ENCODE results near the gene TPSB2.
"Not testable (repeated sequence)": the region's sequence is repeated elsewhere in the genome, so short reads cannot be mapped to it uniquely, and the experiment has no call there.

Gene TPSB2

DNA sequence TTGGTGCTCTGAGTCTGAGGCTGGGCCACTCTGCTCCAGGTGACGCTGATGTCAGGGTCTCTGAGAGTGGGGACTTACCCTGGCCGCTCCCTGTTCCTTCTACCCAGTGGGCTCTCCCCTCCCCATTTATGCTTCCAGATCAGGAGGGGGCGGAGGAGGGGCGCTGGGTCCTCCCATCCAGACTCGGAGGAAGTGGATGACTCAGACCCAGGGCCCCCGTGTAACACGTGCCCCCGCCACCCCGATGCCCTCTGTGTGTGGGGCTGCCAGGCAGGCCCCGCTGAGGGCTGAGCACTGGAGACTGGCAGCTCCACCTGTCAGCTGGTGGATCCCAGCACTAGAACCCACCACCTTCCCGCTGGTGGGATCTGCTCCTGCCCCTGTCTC is at the start of gene TPSB2:
TPSB2 (minus strand) TSS at position 101 of the 387 bp plus-strand sequence. CDS start 233 bp downstream, outside the sequence.
- not testable (repeated sequence) for DNase-seq (ENCODE audit: low read depth)

- no peak for DNase-seq (ENCODE audit: low read depth)
Measured at GRCh38 chr16:1279081-1279944, 49.3 kb upstream of the TPSB2 start.

- DNase-seq (ENCODE audit: low read depth), result no peak
Measured at GRCh38 chr16:1278477-1278876, 48.5 kb upstream of the TPSB2 start.

DNA sequence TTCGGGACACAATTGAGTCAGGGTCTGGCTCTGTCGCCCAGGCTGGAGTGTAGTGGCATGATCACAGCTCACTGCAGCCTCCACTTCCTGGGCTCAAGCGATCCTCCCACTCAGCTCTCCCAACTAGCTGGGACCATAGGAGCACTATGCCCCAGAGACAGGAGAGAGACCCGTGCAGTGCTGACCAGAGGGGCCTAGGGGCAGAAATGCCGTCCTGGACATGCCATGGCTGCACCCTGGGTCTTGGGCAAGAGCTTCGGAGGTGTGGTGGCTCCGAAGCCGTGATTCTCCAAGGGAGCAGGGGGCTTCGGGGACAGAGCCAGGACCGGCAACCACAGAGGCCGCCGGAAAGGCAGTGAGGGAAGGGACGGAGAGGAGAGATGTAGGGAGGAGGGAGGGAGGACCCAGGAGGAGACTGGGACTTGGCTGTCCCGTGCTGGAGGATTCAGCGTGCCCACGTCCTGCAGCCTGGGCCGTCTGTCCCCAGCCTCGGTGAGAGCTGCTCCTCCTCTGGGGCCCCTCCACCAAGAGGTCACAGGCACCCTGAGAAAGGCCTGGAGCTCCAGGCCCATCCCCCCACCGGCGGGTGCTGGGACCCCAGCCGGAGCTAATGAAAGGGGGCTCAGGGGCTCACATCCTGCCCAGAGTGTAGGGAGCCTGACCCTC is 47.8 kb upstream of the TPSB2 start:
- DNase-seq (ENCODE audit: low read depth), result no peak

GRCh38 chr16:1277151-1277598 is 47.2 kb upstream of the TPSB2 start:
- no peak for DNase-seq (ENCODE audit: low read depth)

DNA sequence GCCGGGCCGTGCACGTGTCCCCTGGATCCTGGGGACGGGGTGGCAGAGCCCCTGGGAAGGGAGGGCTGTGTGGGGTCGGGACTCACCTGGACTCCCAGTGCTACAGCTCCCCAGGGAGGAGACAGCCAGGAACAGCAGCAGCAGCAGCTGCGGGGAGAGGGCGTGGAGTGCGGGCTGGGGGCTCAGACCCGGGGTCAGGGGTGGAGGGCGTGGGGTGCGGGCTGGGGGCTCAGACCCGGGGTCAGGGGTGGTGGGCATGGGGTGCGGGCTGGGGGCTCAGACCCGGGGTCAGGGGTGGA is 46.5 kb upstream of the TPSB2 start:
- DNase-seq (ENCODE audit: low read depth), result no peak

DNA sequence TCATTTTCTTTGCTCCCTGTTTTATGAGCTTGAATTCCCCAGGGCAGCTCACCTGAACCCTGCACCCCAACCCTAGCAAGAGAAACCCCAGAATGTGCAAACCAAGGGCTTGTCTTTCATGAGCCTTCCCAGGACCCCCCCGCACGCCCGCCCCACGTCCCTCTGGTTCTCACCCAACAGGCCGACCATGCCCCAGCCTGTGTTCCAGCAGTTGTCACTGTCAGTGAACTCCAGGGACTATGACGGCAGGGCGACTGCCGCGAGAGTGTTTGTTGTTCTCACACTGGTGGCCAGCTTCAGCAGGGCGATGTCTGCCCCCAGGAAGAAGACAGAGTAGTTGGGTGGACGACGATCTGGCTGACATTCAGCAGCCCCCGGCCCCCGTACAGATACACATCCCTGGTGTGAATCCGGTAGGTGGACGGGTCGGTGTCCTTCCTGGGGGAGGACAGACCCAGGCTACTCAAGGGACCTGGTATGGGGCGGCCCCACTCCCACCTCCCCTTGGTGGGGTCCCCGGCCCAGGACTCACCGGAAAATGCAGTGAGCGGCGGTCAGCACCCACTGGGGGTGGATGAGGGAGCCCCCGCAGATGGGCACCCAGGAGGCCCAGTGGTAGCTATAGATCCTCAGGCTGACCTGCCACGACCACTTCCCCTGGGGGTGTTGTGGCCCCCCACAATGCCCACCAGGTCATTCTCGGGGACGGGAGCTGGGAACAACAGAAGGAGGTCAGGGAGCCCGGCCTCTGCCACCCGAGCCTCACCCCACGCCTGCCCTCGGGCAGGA is 46.0 kb upstream of the TPSB2 start:
- no peak for DNase-seq (ENCODE audit: low read depth)

- DNase-seq (ENCODE audit: low read depth), result no peak
Measured at GRCh38 chr16:1274767-1275166, 44.8 kb upstream of the TPSB2 start.

DNA sequence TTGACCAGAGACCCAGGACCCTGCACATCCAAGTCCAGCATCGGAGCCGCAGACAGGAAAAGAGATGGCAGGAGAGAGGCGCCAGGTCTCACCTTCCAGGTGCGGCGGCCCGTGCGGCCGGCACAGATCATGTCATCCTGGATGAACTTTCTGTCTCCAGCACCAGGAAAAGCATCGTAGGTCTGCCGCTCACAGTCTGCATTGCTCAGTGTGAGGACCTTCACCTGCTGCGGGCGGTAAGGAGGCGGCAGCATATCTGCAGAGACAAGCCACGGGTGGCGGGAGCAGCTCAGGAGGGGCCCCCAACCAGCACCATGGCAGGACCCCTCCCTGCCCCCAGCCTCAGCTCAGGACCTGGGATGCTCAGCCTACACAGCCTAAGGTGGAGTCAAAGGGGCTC is 43.8 kb upstream of the TPSB2 start:
- DNase-seq (ENCODE audit: low read depth), result no peak

GRCh38 chr16:1272453-1273198 is 42.6 kb upstream of the TPSB2 start:
- DNase-seq (ENCODE audit: low read depth), result no peak

DNA sequence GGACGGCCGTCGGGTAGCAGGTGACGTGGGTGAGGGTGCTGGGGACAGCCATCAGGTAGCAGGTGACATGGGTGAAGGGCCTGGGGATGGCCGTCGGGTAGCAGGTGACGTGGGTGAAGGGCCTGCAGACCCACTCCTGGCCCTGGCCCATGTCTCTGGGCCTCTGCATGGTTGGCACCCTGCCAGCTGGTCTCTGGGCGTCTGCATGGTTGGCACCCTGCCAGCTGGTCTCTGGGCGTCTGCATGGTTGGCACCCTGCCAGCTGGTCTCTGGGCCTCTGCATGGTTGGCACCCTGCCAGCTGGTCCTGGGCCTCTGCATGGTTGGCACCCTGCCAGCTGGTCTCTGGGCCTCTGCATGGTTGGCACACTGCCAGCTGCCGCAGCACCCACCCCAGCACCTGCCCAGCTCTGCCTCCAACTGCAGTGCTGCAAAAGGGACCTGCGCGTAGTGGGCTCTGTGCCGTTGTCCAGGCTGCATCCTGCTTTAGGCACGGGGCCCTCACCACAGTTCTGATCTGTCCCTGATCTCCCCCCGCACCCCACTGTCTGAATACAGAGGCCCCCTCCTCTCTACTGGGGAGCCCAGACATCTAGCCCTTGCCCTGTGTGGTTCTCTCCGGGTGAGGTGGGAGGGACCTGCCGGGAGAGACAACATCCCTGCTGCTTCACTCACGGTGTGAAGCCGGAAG is 41.9 kb upstream of the TPSB2 start:
- DNase-seq (ENCODE audit: low read depth), result peak; percentile 25

DNA sequence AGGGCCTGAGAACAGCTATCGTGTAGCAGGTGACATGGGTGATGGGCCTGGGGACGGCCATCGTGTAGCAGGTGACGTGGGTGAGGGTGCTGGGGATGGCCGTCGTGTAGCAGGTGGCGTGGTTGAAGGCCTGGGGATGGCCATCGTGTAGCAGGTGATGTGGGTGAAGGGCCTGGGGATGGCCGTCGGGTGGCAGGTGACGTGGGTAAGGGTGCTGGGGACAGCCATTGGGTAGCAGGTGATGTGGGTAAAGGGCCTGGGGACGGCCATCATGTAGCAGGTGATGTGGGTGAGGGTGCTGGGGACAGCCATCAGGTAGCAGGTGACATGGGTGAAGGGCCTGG is 41.4 kb upstream of the TPSB2 start:
- no peak for DNase-seq (ENCODE audit: low read depth)

DNA sequence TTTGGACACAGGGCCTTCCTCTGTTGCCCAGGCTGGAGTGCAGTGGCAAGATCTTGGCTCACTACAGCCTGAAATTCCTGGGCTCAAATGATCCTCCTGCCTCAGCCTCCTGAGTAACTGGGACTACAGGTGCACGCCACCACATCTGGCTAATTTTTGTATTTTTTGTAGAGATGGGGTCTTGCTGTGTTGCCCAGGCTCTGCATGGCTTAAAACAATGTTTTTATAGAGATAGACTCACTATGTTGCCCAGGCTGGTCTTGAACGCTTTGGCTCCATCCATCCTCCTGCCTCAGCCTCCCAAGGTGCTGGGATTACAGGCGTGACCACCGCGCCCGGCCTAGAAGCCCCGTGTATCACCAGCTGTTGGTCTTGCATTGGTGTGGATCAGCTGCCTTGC is 39.4 kb upstream of the TPSB2 start:
- DNase-seq (ENCODE audit: low read depth), result not testable (repeated sequence)

DNA sequence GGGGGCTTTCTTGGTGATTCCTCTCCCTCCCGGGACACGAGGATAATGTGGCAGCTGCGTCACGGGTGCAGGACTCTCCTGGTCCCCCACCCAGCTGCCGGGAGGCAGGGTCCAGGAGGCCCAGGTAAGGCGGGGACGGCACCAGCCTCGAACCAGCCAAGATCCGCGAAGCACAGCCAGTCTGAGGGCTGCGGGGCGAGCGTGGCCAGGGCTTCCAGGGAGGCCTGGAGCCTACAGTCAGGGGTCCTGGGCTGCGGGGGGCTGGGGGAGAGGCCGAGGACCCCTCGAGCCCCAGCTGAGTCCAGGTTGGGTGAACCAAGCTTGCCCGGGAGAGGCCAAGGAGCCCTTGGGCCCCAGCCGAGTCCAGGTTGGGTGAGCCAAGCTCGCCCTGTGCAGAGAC is 35.8 kb upstream of the TPSB2 start:
- no peak for DNase-seq (ENCODE audit: low read depth)

- no peak for DNase-seq (ENCODE audit: low read depth)
Measured at GRCh38 chr16:1265090-1265630, 35.2 kb upstream of the TPSB2 start.

DNA sequence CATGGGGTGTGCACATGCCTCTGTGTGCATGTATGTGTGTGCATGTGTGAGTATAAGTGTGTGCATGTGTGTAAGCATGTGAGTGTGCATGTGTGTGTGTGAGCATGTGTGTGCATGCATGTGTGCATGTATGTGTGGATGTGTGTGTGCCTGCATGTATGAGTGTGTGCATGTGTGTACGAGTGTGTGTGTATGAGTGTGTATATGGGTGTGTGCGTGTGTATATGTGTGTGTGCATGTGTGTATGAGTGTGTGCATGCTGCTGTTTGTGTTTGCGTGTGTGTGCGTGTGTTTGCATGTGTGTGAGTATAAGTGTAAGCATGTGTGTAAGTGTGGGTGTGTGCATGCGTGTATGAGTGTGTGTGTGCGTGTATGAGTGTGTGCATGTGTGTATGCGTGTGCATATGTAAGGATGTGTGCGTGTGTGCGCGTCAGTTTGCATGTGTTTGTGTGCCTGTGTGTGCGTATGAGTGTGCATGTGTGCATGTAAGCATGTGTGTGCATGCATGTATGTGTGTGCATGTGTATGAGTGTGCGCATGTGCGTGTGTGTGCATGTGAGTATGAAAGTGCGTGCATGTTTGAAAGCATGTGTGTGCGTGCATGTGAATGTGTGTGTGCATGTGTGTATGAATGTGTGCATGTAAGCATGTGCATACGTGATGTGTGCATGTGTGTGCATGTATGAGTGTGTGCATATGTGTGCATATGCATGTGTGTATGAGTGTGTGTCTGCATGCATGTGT is 34.5 kb upstream of the TPSB2 start:
- DNase-seq (ENCODE audit: low read depth), result no peak

GRCh38 chr16:1263591-1264344 is 33.8 kb upstream of the TPSB2 start:
- no peak for DNase-seq (ENCODE audit: low read depth)

DNA sequence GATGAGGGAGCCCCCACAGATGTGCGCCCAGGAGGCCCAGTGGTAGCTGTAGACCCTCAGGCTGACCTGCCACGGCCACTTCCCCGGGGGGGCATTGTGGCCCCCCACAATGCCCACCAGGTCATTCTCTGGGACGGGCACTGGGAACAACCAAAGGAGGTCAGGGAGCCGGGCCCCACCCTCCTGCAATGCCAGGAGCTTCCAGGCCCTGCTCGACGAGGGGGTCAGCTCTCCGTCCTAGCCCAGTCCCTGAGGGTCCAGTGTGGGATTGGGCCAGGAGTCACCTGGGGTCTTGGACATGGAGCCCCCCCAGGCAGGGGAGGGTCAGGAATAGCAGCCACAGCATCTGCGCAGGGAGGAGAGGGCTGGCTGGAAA is 32.9 kb upstream of the TPSB2 start:
- DNase-seq (ENCODE audit: low read depth), result no peak

DNA sequence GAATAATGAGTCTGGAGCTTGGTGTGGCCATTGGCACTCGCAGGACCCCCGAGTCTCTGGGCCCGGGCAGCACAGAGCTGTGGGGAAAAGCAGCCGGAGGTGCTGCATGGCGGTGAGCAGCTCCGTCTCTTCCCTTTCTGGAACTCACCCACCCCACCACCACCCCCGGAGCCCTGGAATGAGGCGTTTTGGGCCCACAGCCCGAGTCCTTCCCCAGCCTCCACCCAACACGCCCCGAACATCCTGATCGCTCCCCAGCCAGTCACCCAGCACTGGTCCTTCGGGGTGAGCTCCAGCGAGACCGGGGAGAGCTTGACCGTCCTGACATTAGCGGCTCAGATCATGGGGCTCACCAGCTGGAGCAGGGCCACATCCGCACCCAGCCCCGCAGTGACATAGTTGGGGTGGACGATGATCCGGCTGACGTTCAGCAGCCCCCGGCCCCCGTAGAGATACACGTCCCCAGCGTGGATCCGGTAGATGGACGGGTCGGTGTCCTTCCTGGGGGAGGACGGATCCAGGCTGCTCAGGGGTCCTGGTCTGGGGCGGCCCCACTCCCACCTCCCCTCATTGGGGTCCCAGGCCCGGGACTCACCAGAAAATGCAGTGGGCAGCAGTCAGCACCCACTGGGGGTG is 32.3 kb upstream of the TPSB2 start:
- no peak for DNase-seq (ENCODE audit: low read depth)
